Neural cell (in vitro differentiated cells): ENCODE data around the gene HNRNPK. TPM values are rescaled to one million over a fixed set of nuclear protein-coding genes. Genes with fewer than 3 reads are reported as not detected.

Experiments
- H2AFZ ChIP-seq: fragments of 200-600, 300-800 bp; sonication (generic), shearing (Covaris generic); 2 replicates; pipeline ENCODE4 v1.6.0; 2014; ENCODE audit warnings: low read depth, mild to moderate bottlenecking, antibody characterized with exemption, low read length, moderate library complexity
- H3F3A ChIP-seq: fragments of 200-600 bp; shearing (Covaris generic); 2 replicates; pipeline ENCODE4 v1.6.1; 2016; ENCODE audit warnings: mild to moderate bottlenecking, moderate library complexity, mixed read lengths, antibody characterized with exemption, low read length; ENCODE audit not compliant: insufficient read depth, poor library complexity, severe bottlenecking
- H3K27ac ChIP-seq: fragments of 200-600, 300-800 bp; sonication (generic), shearing (Covaris generic); 2 replicates; pipeline ENCODE4 v1.5.1; 2014; ENCODE audit warnings: mild to moderate bottlenecking, low read length, moderate library complexity
- H3K27me3 ChIP-seq: fragments of 300-800, 200-600 bp; sonication (generic), shearing (Covaris generic); 2 replicates; pipeline ENCODE4 v1.6.0; 2014; ENCODE audit warnings: mild to moderate bottlenecking, low read depth, low read length, moderate library complexity; ENCODE audit not compliant: insufficient read depth
- H3K36me3 ChIP-seq: fragments of 300-800, 200-600 bp; sonication (generic), shearing (Covaris generic); 2 replicates; pipeline ENCODE4 v1.5.1; 2014; ENCODE audit warnings: mild to moderate bottlenecking, antibody characterized with exemption, low read length, moderate library complexity; ENCODE audit not compliant: insufficient read depth
- H3K4me2 ChIP-seq: fragments of 300-800, 200-600 bp; sonication (generic), shearing (Covaris generic); 2 replicates; pipeline ENCODE4 v1.6.0; 2014; ENCODE audit warnings: mild to moderate bottlenecking, low read length
- H3K4me3 ChIP-seq: fragments of 300-800, 200-600 bp; sonication (generic), shearing (Covaris generic); 2 replicates; pipeline ENCODE4 v1.5.1; 2014; ENCODE audit warnings: mild to moderate bottlenecking, low read length, moderate library complexity
- H3K79me2 ChIP-seq: fragments of 200-600 bp; shearing (Covaris generic); replicated peaks from 2 replicates; pipeline ENCODE4 v1.6.0; 2014; ENCODE audit warnings: mild to moderate bottlenecking, low read length, moderate library complexity; ENCODE audit not compliant: insufficient read depth
- H3K9ac ChIP-seq: fragments of 300-800, 200-600 bp; sonication (generic), shearing (Covaris generic); 2 replicates; pipeline ENCODE4 v1.6.1; 2016; ENCODE audit warnings: mild to moderate bottlenecking, low read length, mixed read lengths
- H3K9me2 ChIP-seq: fragments of 200-600 bp; shearing (Covaris generic); 2 replicates; pipeline ENCODE4 v1.6.1; 2016; ENCODE audit warnings: mild to moderate bottlenecking, low read length, mixed read lengths; ENCODE audit not compliant: insufficient read depth
- H3K9me3 ChIP-seq: fragments of 200-600, 300-800 bp; sonication (generic), shearing (Covaris generic); 2 replicates; pipeline ENCODE4 v1.6.1; 2016; ENCODE audit warnings: mild to moderate bottlenecking, mixed run types, low read length, moderate library complexity, mixed read lengths
- H4K20me1 ChIP-seq: fragments of 200-600 bp; shearing (Covaris generic); 2 replicates; pipeline ENCODE4 v1.6.1; 2016; ENCODE audit warnings: mild to moderate bottlenecking, mixed run types; ENCODE audit not compliant: insufficient read depth
- EP300 ChIP-seq: fragments of 450-650 bp; conservative IDR thresholded peaks from 2 replicates; pipeline ENCODE4 v1.6.1; 2014; ENCODE audit warnings: antibody characterized with exemption, mild to moderate bottlenecking, moderate library complexity; ENCODE audit not compliant: poor library complexity, severe bottlenecking
- EZH2 ChIP-seq: fragments of 200-600, 300-800 bp; shearing (Covaris generic), sonication (generic); IDR thresholded peaks from 2 replicates; pipeline ENCODE4 v1.6.1; 2014; ENCODE audit warnings: antibody characterized with exemption, low read length, borderline replicate concordance, mild to moderate bottlenecking; ENCODE audit not compliant: insufficient read depth, poor library complexity, severe bottlenecking
- MXI1 ChIP-seq: fragments of 450-650 bp; conservative IDR thresholded peaks from 2 replicates; pipeline ENCODE4 v1.6.1; 2014; ENCODE audit warnings: antibody characterized with exemption, mild to moderate bottlenecking; ENCODE audit not compliant: poor library complexity, severe bottlenecking
- POLR2AphosphoS5 ChIP-seq: IDR thresholded peaks from 2 replicates; pipeline ENCODE4 v1.6.1; 2012
- RAD21 ChIP-seq: fragments of 450-650 bp; conservative IDR thresholded peaks from 2 replicates; pipeline ENCODE4 v1.6.1; 2014; ENCODE audit warnings: antibody characterized with exemption, mild to moderate bottlenecking, moderate library complexity
- SMC3 ChIP-seq: fragments of 450-650 bp; conservative IDR thresholded peaks from 2 replicates; pipeline ENCODE4 v1.6.1; 2014; ENCODE audit warnings: antibody characterized with exemption, mild to moderate bottlenecking, moderate library complexity; ENCODE audit not compliant: poor library complexity
- TAF1 ChIP-seq: IDR thresholded peaks from 2 replicates; pipeline ENCODE4 v1.6.1; 2012; ENCODE audit warnings: low read depth
- polyA plus RNA-seq: library from polyadenylated mRNA; depleted of rRNA; stranded (reverse); fragments of >200 nt; gene quantifications from 2 replicates; pipeline ENCODE4 v1.2.3, GENCODE V29; 2014
- TF ChIP-seq, protein P1 (sequence below): IDR thresholded peaks from 2 replicates; pipeline ENCODE4 v1.6.1; 2012; ENCODE audit warnings: borderline replicate concordance
- TF ChIP-seq, protein P2 (sequence below): fragments of 450-650 bp; IDR thresholded peaks from 2 replicates; pipeline ENCODE4 v1.5.1; 2014; ENCODE audit warnings: antibody characterized with exemption, mild to moderate bottlenecking, moderate library complexity; ENCODE audit not compliant: poor library complexity, severe bottlenecking

The HNRNPK gene
- polyA plus RNA-seq, 1 donor from 2014 or later, result 1,061 TPM

DNA sequence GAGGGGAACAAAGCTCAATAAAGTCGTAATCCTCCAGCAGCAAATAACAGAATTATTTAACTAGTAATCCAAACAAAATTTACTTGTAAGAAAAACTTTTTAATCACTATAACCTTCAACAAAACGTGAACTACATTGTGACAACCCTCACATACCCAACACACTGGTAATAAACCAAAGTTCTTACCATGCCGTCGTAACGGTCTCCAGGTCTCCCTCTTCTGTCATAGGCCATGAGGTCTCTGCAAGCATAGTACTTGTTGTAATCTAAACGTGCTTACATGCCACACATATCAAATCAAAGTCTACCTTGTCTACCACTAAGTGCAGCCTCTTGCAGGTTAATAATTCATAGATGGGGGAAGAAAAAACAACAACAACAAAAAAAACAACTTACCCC is 8.5 kb downstream of the HNRNPK start:
- H3K9me3 ChIP-seq, result no peaks in the 10 kb centered on the region
- peaks cover 49% of the 10 kb centered on the region for H3K79me2 ChIP-seq
- H3K4me3 ChIP-seq, result no peak overlapping the region
- H2AFZ ChIP-seq, result no peak overlapping the region
- H3K27ac ChIP-seq, result no peak overlapping the region
- H3K9me2 ChIP-seq, result no peaks in the 10 kb centered on the region
- H4K20me1 ChIP-seq, result peaks cover 53% of the 10 kb centered on the region
- TF ChIP-seq EP300, result no peak
- TF ChIP-seq MXI1, result no peak
- TF ChIP-seq EZH2, result no peak
- TF ChIP-seq TAF1, result no peak
- TF ChIP-seq, protein P1, sequence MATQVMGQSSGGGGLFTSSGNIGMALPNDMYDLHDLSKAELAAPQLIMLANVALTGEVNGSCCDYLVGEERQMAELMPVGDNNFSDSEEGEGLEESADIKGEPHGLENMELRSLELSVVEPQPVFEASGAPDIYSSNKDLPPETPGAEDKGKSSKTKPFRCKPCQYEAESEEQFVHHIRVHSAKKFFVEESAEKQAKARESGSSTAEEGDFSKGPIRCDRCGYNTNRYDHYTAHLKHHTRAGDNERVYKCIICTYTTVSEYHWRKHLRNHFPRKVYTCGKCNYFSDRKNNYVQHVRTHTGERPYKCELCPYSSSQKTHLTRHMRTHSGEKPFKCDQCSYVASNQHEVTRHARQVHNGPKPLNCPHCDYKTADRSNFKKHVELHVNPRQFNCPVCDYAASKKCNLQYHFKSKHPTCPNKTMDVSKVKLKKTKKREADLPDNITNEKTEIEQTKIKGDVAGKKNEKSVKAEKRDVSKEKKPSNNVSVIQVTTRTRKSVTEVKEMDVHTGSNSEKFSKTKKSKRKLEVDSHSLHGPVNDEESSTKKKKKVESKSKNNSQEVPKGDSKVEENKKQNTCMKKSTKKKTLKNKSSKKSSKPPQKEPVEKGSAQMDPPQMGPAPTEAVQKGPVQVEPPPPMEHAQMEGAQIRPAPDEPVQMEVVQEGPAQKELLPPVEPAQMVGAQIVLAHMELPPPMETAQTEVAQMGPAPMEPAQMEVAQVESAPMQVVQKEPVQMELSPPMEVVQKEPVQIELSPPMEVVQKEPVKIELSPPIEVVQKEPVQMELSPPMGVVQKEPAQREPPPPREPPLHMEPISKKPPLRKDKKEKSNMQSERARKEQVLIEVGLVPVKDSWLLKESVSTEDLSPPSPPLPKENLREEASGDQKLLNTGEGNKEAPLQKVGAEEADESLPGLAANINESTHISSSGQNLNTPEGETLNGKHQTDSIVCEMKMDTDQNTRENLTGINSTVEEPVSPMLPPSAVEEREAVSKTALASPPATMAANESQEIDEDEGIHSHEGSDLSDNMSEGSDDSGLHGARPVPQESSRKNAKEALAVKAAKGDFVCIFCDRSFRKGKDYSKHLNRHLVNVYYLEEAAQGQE, result no peak
- TF ChIP-seq RAD21, result no peak
- no peak for TF ChIP-seq SMC3
- no peak for TF ChIP-seq POLR2AphosphoS5
- TF ChIP-seq, protein P2, sequence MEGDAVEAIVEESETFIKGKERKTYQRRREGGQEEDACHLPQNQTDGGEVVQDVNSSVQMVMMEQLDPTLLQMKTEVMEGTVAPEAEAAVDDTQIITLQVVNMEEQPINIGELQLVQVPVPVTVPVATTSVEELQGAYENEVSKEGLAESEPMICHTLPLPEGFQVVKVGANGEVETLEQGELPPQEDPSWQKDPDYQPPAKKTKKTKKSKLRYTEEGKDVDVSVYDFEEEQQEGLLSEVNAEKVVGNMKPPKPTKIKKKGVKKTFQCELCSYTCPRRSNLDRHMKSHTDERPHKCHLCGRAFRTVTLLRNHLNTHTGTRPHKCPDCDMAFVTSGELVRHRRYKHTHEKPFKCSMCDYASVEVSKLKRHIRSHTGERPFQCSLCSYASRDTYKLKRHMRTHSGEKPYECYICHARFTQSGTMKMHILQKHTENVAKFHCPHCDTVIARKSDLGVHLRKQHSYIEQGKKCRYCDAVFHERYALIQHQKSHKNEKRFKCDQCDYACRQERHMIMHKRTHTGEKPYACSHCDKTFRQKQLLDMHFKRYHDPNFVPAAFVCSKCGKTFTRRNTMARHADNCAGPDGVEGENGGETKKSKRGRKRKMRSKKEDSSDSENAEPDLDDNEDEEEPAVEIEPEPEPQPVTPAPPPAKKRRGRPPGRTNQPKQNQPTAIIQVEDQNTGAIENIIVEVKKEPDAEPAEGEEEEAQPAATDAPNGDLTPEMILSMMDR, result no peak
- H3K9ac ChIP-seq, result no peak overlapping the region
- peaks cover 13% of the 10 kb centered on the region for H3F3A ChIP-seq
- no peaks in the 10 kb centered on the region for H3K27me3 ChIP-seq
- peaks cover 38% of the 10 kb centered on the region for H3K36me3 ChIP-seq
- H3K4me2 ChIP-seq, result no peak overlapping the region

DNA sequence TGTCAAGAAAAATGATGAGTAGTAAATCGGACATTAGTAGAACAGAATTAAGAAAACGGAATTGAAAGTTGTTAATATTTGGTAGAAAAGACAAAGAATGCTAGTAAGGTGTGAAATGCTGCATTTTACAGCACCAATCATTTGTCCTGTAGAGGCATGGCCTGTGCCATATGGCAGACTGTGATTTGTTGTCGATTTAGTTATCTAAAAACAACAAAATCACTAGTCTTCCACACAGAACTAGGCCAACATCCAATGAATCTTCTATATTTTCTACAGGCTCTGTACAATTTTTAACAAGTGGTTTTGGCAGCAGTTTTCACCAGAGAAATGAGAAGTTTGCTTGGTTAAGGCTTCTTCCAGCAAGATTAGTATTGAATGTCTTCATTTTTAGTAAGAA is 10.4 kb downstream of the HNRNPK start:
- Histone ChIP-seq H3K27me3 (no peaks in the 10 kb centered on the region), H3K9me2 (no peaks in the 10 kb centered on the region), H3K36me3 (peaks cover 29% of the 10 kb centered on the region), H3K4me2 (no peak overlapping the region), H3K4me3 (no peak overlapping the region), H3K9me3 (no peaks in the 10 kb centered on the region), H4K20me1 (peaks cover 34% of the 10 kb centered on the region), H3K79me2 (peaks cover 30% of the 10 kb centered on the region), H3F3A (peaks cover 17% of the 10 kb centered on the region), H3K27ac (no peak overlapping the region), H2AFZ (no peak overlapping the region), H3K9ac (no peak overlapping the region)
- TF ChIP-seq RAD21, result no peak
- TF ChIP-seq SMC3, result no peak
- no peak for TF ChIP-seq TAF1
- no peak for TF ChIP-seq MXI1
- TF ChIP-seq EP300, result no peak
- no peak for TF ChIP-seq EZH2
- TF ChIP-seq, protein P1, result no peak
